Hematopoietic multipotent progenitor cell treated with erythropoietin and hydrocortisone succinate and interleukin-3 and kit ligand, for 6 days (in vitro differentiated cells): ENCODE measurements around the gene BFSP2.
"Not testable (repeated sequence)": the region's sequence is repeated elsewhere in the genome, so short reads cannot be mapped to it uniquely, and the experiment has no call there.

Source experiments
- DNase-seq: peaks from one replicate; pipeline ENCODE4 v3.0.0-alpha.2; 2015

BFSP2 gene

GRCh38 chr3:133460809-133461208, 61.0 kb downstream of the BFSP2 start:
- no peak for DNase-seq

GRCh38 chr3:133461291-133461690, 61.4 kb downstream of the BFSP2 start:
- no peak for DNase-seq

- no peak for DNase-seq
These were observed 63.5 kb downstream of the BFSP2 start for GRCh38 chr3:133463347-133463860.

GRCh38 chr3:133464573-133464972, 64.7 kb downstream of the BFSP2 start:
- DNase-seq: peak; percentile 70

- no peak for DNase-seq
These were observed 66.9 kb downstream of the BFSP2 start for GRCh38 chr3:133466531-133467386.

- DNase-seq: no peak
These were observed 67.9 kb downstream of the BFSP2 start for GRCh38 chr3:133467780-133468179.

- no peak for DNase-seq
These were observed 68.4 kb downstream of the BFSP2 start for GRCh38 chr3:133468251-133468721.

- DNase-seq: no peak
These were observed 69.4 kb downstream of the BFSP2 start for GRCh38 chr3:133469140-133469731.

GRCh38 chr3:133472242-133472641, 72.4 kb downstream of the BFSP2 start:
- DNase-seq: no peak

- no peak for DNase-seq
These were observed 73.0 kb downstream of the BFSP2 start for GRCh38 chr3:133472889-133473288.

GRCh38 chr3:133473472-133474191, 73.8 kb downstream of the BFSP2 start:
- DNase-seq: not testable (repeated sequence)

GRCh38 chr3:133474251-133474801, 74.5 kb downstream of the BFSP2 start:
- DNase-seq: no peak

- DNase-seq: peak; percentile 12
These were observed 75.0 kb downstream of the BFSP2 start for GRCh38 chr3:133474817-133475216.

GRCh38 chr3:133475245-133476010, 75.6 kb downstream of the BFSP2 start:
- no peak for DNase-seq

- no peak for DNase-seq
These were observed 77.1 kb downstream of the BFSP2 start for GRCh38 chr3:133476971-133477375.

- DNase-seq: no peak
These were observed 77.6 kb downstream of the BFSP2 start for GRCh38 chr3:133477487-133477886.

GRCh38 chr3:133478624-133479023, 78.8 kb downstream of the BFSP2 start:
- no peak for DNase-seq

- DNase-seq: no peak
These were observed 79.5 kb downstream of the BFSP2 start for GRCh38 chr3:133479401-133479800.

GRCh38 chr3:133479895-133480669, 80.2 kb downstream of the BFSP2 start:
- no peak for DNase-seq

- DNase-seq: not testable (repeated sequence)
These were observed 82.6 kb downstream of the BFSP2 start for GRCh38 chr3:133482474-133482873.

GRCh38 chr3:133486658-133487057, 86.8 kb downstream of the BFSP2 start:
- no peak for DNase-seq
